BE2C (cell line): ENCODE measurements around the gene CROCC2.

Experiments
- DNase-seq: peaks from one replicate; pipeline ENCODE4 v3.0.0-alpha.2; 2020
- H3K27me3 ChIP-seq: fragments of 250-450 bp; sonication (Bioruptor Pico); 2 replicates; pipeline ENCODE4 v1.5.1; 2020; ENCODE audit warnings: mild to moderate bottlenecking
- H3K36me3 ChIP-seq: fragments of 250-450 bp; sonication (Bioruptor Pico); 2 replicates; pipeline ENCODE4 v1.5.1; 2020; ENCODE audit warnings: mild to moderate bottlenecking
- H3K4me1 ChIP-seq: fragments of 250-450 bp; sonication (Bioruptor Pico); 2 replicates; pipeline ENCODE4 v1.5.1; 2020
- H3K4me3 ChIP-seq: 2 replicates; pipeline ENCODE4 v1.5.1; 2011; ENCODE audit warnings: low read depth, low read length
- H3K9me3 ChIP-seq: fragments of 250-450 bp; sonication (Bioruptor Pico); 2 replicates; pipeline ENCODE4 v1.5.1; 2020
- TF ChIP-seq, protein P1 (sequence below): IDR thresholded peaks from 2 replicates; pipeline ENCODE4 v1.5.1; 2012; ENCODE audit warnings: mild to moderate bottlenecking, low read depth, low read length

The CROCC2 gene

DNA sequence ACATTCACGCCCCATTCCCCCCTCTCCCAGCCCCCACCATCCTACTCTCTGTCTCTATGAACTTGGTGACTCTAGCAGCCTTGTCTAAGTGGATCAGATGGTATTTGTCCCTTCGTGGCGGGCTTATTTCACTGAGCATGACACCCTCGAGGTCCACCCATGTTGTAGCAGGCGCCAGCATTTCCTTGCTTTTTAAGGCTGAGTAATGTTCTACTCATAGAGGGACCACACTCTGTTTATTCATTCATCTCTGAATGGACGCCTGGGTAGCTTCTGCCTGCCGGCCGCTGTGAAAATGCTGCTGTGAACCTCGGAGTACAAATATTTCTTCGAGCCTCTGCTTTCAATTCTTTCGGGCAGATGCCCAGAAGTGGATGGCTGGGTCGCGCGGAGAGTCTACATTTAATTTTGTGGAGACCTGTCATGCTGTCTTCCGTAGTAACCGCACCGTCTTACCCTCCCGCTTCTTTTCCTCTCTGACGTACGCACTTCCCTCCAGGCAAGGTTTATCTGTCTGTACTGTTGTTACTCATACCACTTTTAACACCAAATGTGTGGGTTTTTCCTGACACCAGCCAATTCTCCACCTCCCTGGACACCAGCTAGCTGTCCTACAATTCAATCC lies 5.6 kb downstream of the CROCC2 start:
- no peak overlapping the region for H3K4me3 ChIP-seq
- H3K4me1 ChIP-seq, result peaks cover 2% of the 10 kb centered on the region
- no peaks in the 10 kb centered on the region for H3K27me3 ChIP-seq
- DNase-seq, result no peak
- no peaks in the 10 kb centered on the region for H3K36me3 ChIP-seq
- H3K9me3 ChIP-seq, result no peaks in the 10 kb centered on the region
- TF ChIP-seq, protein P1, sequence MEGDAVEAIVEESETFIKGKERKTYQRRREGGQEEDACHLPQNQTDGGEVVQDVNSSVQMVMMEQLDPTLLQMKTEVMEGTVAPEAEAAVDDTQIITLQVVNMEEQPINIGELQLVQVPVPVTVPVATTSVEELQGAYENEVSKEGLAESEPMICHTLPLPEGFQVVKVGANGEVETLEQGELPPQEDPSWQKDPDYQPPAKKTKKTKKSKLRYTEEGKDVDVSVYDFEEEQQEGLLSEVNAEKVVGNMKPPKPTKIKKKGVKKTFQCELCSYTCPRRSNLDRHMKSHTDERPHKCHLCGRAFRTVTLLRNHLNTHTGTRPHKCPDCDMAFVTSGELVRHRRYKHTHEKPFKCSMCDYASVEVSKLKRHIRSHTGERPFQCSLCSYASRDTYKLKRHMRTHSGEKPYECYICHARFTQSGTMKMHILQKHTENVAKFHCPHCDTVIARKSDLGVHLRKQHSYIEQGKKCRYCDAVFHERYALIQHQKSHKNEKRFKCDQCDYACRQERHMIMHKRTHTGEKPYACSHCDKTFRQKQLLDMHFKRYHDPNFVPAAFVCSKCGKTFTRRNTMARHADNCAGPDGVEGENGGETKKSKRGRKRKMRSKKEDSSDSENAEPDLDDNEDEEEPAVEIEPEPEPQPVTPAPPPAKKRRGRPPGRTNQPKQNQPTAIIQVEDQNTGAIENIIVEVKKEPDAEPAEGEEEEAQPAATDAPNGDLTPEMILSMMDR, result no peak

GRCh38 chr2:240912878-240913809 lies 7.0 kb downstream of the CROCC2 start:
- Histone ChIP-seq H3K9me3 (no peaks in the 10 kb centered on the region), H3K27me3 (no peaks in the 10 kb centered on the region), H3K4me3 (no peak overlapping the region), H3K36me3 (no peaks in the 10 kb centered on the region), H3K4me1 (peaks cover 7% of the 10 kb centered on the region)
- TF ChIP-seq, protein P1, result no peak
- no peak for DNase-seq

GRCh38 chr2:240913810-240914644 lies 7.9 kb downstream of the CROCC2 start:
- DNase-seq, result peak; percentile 84

GRCh38 chr2:240914645-240915525 lies 8.7 kb downstream of the CROCC2 start:
- Histone ChIP-seq H3K9me3 (no peaks in the 10 kb centered on the region), H3K36me3 (no peaks in the 10 kb centered on the region), H3K4me1 (peaks cover 7% of the 10 kb centered on the region), H3K27me3 (no peaks in the 10 kb centered on the region), H3K4me3 (no peak overlapping the region)
- no peak for DNase-seq
- TF ChIP-seq, protein P1, result no peak

More at GRCh38 chr2:240913810-240914644, 7.9 kb downstream of the CROCC2 start:
- peaks cover 7% of the 10 kb centered on the region for H3K4me1 ChIP-seq
- H3K4me3 ChIP-seq, result no peak overlapping the region
- no peaks in the 10 kb centered on the region for H3K27me3 ChIP-seq
- no peaks in the 10 kb centered on the region for H3K9me3 ChIP-seq
- TF ChIP-seq, protein P1, result peak; percentile 90
- no peaks in the 10 kb centered on the region for H3K36me3 ChIP-seq

- H3K27me3 ChIP-seq, result no peaks in the 10 kb centered on the region
- H3K4me3 ChIP-seq, result no peak overlapping the region
- H3K36me3 ChIP-seq, result no peaks in the 10 kb centered on the region
- TF ChIP-seq, protein P1, result no peak
- H3K4me1 ChIP-seq, result peaks cover 7% of the 10 kb centered on the region
- no peaks in the 10 kb centered on the region for H3K9me3 ChIP-seq
- peak; percentile 9 for DNase-seq
These were observed 9.6 kb downstream of the CROCC2 start for GRCh38 chr2:240915526-240916341.
